IMR-90 (cell line): ENCODE data around the gene REXO5. TPM values are rescaled to one million over a fixed set of nuclear protein-coding genes. Genes with fewer than 3 reads are reported as not detected.
"Not testable (repeated sequence)": the region's sequence is repeated elsewhere in the genome, so short reads cannot be mapped to it uniquely, and the experiment has no call there.

ENCODE experiments used
- ATAC-seq: fragments of 200-7000 bp; cut with Tn5 transposase; 2 replicates; pipeline ENCODE4 v1.9.1; 2020; ENCODE audit warnings: low read depth, mild to moderate bottlenecking, moderate library complexity
- BruUV-seq: library from RNA; stranded (reverse); fragments of 400-500 nt; replicated peaks from 2 replicates; lab custom pipeline; 2021; lab: Mats Ljungman, UMichigan
- CTCF ChIA-PET: fragments of 300-600 bp; formaldehyde crosslinking; extraction: SDS; loops from one replicate; lab custom pipeline; 2021; ENCODE audit warnings: antibody characterized with exemption; lab: Yijun Ruan, JAX
- POLR2A ChIA-PET: fragments of 300-600 bp; sonication (Branson Sonifier 250); formaldehyde crosslinking; loops from one replicate; lab custom pipeline; 2022; ENCODE audit warnings: antibody characterized with exemption; ENCODE audit not compliant: unreplicated experiment; lab: Charles Lee
- DNase-seq: peaks from one replicate; pipeline ENCODE4 v3.0.0; 2013
- H2AFZ ChIP-seq: replicated peaks from 2 replicates; pipeline ENCODE3; 2013; ENCODE audit warnings: low read length, mild to moderate bottlenecking; ENCODE audit not compliant: poor library complexity
- H2AK5ac ChIP-seq: 2 replicates; pipeline ENCODE4 v1.6.1; 2013; ENCODE audit warnings: low read depth, low read length, inconsistent platforms
- H2AK9ac ChIP-seq: replicated peaks from 2 replicates; pipeline ENCODE3; 2013; ENCODE audit warnings: mild to moderate bottlenecking, low read depth, low read length, moderate library complexity; ENCODE audit not compliant: poor library complexity
- H2BK120ac ChIP-seq: 2 replicates; pipeline ENCODE4 v1.6.1; 2013; ENCODE audit warnings: low read depth, low read length, inconsistent platforms
- H2BK15ac ChIP-seq: 3 replicates; pipeline ENCODE4 v1.6.1; 2013; ENCODE audit warnings: low read depth, low read length, inconsistent platforms
- H2BK20ac ChIP-seq: 2 replicates; pipeline ENCODE4 v1.6.1; 2013; ENCODE audit warnings: low read depth, mild to moderate bottlenecking, inconsistent platforms, low read length, moderate library complexity
- H2BK5ac ChIP-seq: 2 replicates; pipeline ENCODE4 v1.6.1; 2013; ENCODE audit warnings: mild to moderate bottlenecking, low read depth, low read length, inconsistent platforms; ENCODE audit not compliant: poor library complexity, severe bottlenecking
- H3K14ac ChIP-seq: replicated peaks from 2 replicates; pipeline ENCODE4 v1.6.1; 2013; ENCODE audit warnings: low read depth, low read length, inconsistent platforms
- H3K18ac ChIP-seq: 2 replicates; pipeline ENCODE4 v1.6.1; 2013; ENCODE audit warnings: low read depth, low read length, control low read depth
- H3K23ac ChIP-seq: 2 replicates; pipeline ENCODE4 v1.6.1; 2013; ENCODE audit warnings: low read depth, low read length, inconsistent platforms
- H3K27ac ChIP-seq: 2 replicates; pipeline ENCODE4 v1.5.1; 2013; ENCODE audit warnings: mild to moderate bottlenecking, control low read depth, low read length; ENCODE audit not compliant: insufficient read depth
- H3K27me3 ChIP-seq: 2 replicates; pipeline ENCODE4 v1.6.1; 2013; ENCODE audit warnings: low read length; ENCODE audit not compliant: control insufficient read depth, insufficient read depth
- H3K36me3 ChIP-seq: 2 replicates; pipeline ENCODE4 v1.6.1; 2013; ENCODE audit warnings: low read length, mixed read lengths; ENCODE audit not compliant: control insufficient read depth, insufficient read depth
- H3K4ac ChIP-seq: 2 replicates; pipeline ENCODE4 v1.6.1; 2013; ENCODE audit warnings: low read depth, low read length, inconsistent platforms
- H3K4me1 ChIP-seq: 2 replicates; pipeline ENCODE4 v1.6.1; 2013; ENCODE audit warnings: low read length, mixed read lengths; ENCODE audit not compliant: control insufficient read depth, insufficient read depth
- H3K4me2 ChIP-seq: 2 replicates; pipeline ENCODE4 v1.6.1; 2013; ENCODE audit warnings: low read depth, mild to moderate bottlenecking, control low read depth, low read length, moderate library complexity
- H3K4me3 ChIP-seq: 2 replicates; pipeline ENCODE4 v1.5.1; 2013; ENCODE audit warnings: low read depth, mild to moderate bottlenecking, control low read depth, low read length, moderate library complexity; ENCODE audit not compliant: insufficient read depth
- H3K56ac ChIP-seq: 2 replicates; pipeline ENCODE4 v1.6.1; 2013; ENCODE audit warnings: low read length, inconsistent platforms; ENCODE audit not compliant: insufficient read depth; ENCODE audit errors: extremely low read depth
- H3K79me1 ChIP-seq, 2 experiments: 2 replicates each; pipeline ENCODE4 v1.6.1; 2013; ENCODE audit warnings: low read length in 2 of 2, inconsistent platforms in 1 of 2, low read depth in 1 of 2
- H3K9ac ChIP-seq: 2 replicates; pipeline ENCODE4 v1.6.1; 2013; ENCODE audit warnings: low read depth, low read length, control low read depth
- H3K9me1 ChIP-seq: 2 replicates; pipeline ENCODE4 v1.6.1; 2013; ENCODE audit warnings: low read length, inconsistent platforms; ENCODE audit not compliant: insufficient read depth
- H3K9me3 ChIP-seq: 2 replicates; pipeline ENCODE4 v1.6.1; 2013; ENCODE audit warnings: low read length; ENCODE audit not compliant: control insufficient read depth, insufficient read depth
- H4K20me1 ChIP-seq: 2 replicates; pipeline ENCODE4 v1.6.1; 2013; ENCODE audit warnings: low read length, inconsistent platforms; ENCODE audit not compliant: insufficient read depth
- H4K5ac ChIP-seq: 2 replicates; pipeline ENCODE4 v1.6.1; 2013; ENCODE audit warnings: mild to moderate bottlenecking, low read depth, low read length, control low read depth
- H4K8ac ChIP-seq, 2 experiments: 2 replicates each; pipeline ENCODE4 v1.6.1; 2013; ENCODE audit warnings: low read depth in 2 of 2, low read length in 2 of 2, control low read depth in 1 of 2, inconsistent platforms in 1 of 2
- H4K91ac ChIP-seq: 2 replicates; pipeline ENCODE4 v1.6.1; 2013; ENCODE audit warnings: low read depth, low read length, inconsistent platforms; ENCODE audit not compliant: insufficient read depth
- CHD1 ChIP-seq: IDR thresholded peaks from 2 replicates; pipeline ENCODE4 v1.6.1; 2012; ENCODE audit warnings: low read depth, low read length, improper control_type of control experiment
- FOS ChIP-seq: fragments of 150-350 bp; IDR thresholded peaks from 2 replicates; pipeline ENCODE4 v1.6.1; 2016; ENCODE audit warnings: low read depth, low read length
- MAFK ChIP-seq: IDR thresholded peaks from 2 replicates; pipeline ENCODE4 v1.6.1; 2012; ENCODE audit warnings: low read depth, low read length, improper control_type of control experiment
- MAZ ChIP-seq: IDR thresholded peaks from 2 replicates; pipeline ENCODE4 v1.6.1; 2012; ENCODE audit warnings: low read depth, mild to moderate bottlenecking, low read length, improper control_type of control experiment, moderate library complexity, borderline replicate concordance
- RCOR1 ChIP-seq: IDR thresholded peaks from 2 replicates; pipeline ENCODE4 v1.6.1; 2012; ENCODE audit warnings: mild to moderate bottlenecking, low read length, improper control_type of control experiment; ENCODE audit not compliant: insufficient replicate concordance
- RFX5 ChIP-seq: IDR thresholded peaks from 2 replicates; pipeline ENCODE4 v1.8.0; 2012; ENCODE audit warnings: low read depth, mild to moderate bottlenecking, low read length, moderate library complexity
- WGBS, 2 experiments: methylation state at CpG; one replicate each; pipeline versions ENCODE4 v1.1.5 to v1.1.7; 2013; ENCODE audit warnings: missing lambda C conversion rate in 2 of 2; ENCODE audit not compliant: insufficient read length in 1 of 2; ENCODE audit errors: extremely low coverage in 2 of 2; 5-methylcytosine and 5-hydroxymethylcytosine counted together
- dilution Hi-C: fragments of 300-500 bp; cut with HindIII; formaldehyde crosslinking; loops from one replicate; pipeline ENCODE4 v1.14.3; 2018; ENCODE audit warnings: low sequenced_read_pairs; ENCODE audit not compliant: unreplicated experiment
- in situ Hi-C: fragments of 300-500 bp; cut with MboI; formaldehyde crosslinking; loops from 3 replicates; pipeline ENCODE4 v1.14.3; 2019; ENCODE audit warnings: low sequenced_read_pairs, inconsistent platforms, mixed read lengths
- intact Hi-C: fragments of 100-400 bp; cut with micrococcal nuclease; formaldehyde crosslinking; loops from 2 replicates; pipeline ENCODE4 v1.10.0; 2022
- polyA plus RNA-seq, 3 experiments: library from polyadenylated mRNA; depleted of rRNA; stranded (reverse); fragments of >200 nt; gene quantifications; 2 replicates each; pipeline ENCODE4 v1.2.3, GENCODE V29; 2012; ENCODE audit warnings: low replicate concordance in 1 of 3
- total RNA-seq: library from RNA; depleted of rRNA; stranded (reverse); fragments of >200 nt; gene quantifications from 2 replicates; pipeline ENCODE4 v1.2.3, GENCODE V29; 2012

Gene REXO5
- total and polyA plus RNA-seq, 2 of the 4 experiments (the other 2 are of a cell fraction), result 3.7 to 7.0 TPM

- Histone ChIP-seq H3K9me3 (no peaks in the 10 kb centered on the region), H3K4me3 (no peak overlapping the region), H2BK20ac (no peak overlapping the region), H3K4me1 (no peaks in the 10 kb centered on the region), H3K4me2 (no peak overlapping the region), H2BK120ac (no peak overlapping the region), H3K27me3 (no peaks in the 10 kb centered on the region), H4K20me1 (0 out of 2 replicates have a peak, but pooled peaks cover 5% of the 10 kb centered on the region), H3K56ac (no peak overlapping the region), H3K27ac (no peak overlapping the region), H2AFZ (no peak overlapping the region), H2AK5ac (no peak overlapping the region), H3K23ac (no peak overlapping the region), H3K36me3 (no peaks in the 10 kb centered on the region), H3K79me1 (peaks cover 9 to 18% of the 10 kb centered on the region in 2 experiments), H2BK5ac (no peak overlapping the region), H2BK15ac (no peak overlapping the region), H3K18ac (no peak overlapping the region), H4K8ac (no peak overlapping the region), H4K91ac (no peak overlapping the region), H3K14ac (no peak overlapping the region), H2AK9ac (no peak overlapping the region), H3K9ac (no peak overlapping the region), H4K5ac (no peak overlapping the region), H3K4ac (no peak overlapping the region), H3K9me1 (peaks cover 2% of the 10 kb centered on the region; the same call in 1 of the 2 replicates)
- no peak for ATAC-seq
- no peak for TF ChIP-seq RCOR1
- TF ChIP-seq CHD1, result no peak
- no peak for TF ChIP-seq RFX5
- TF ChIP-seq FOS, result no peak
- TF ChIP-seq MAFK, result no peak
- no peak for TF ChIP-seq MAZ
- no CpG with 5 or more reads among the region's 7 CpGs for WGBS, 2 experiments
- ChIA-PET CTCF (no interaction called here), POLR2A (no interaction called here)
- intact Hi-C loops (no loop called here), in situ Hi-C loops (no loop called here), dilution Hi-C loops (no loop called here)
- BruUV-seq, result no TSS peak
- DNase-seq, result no peak
Measured at GRCh38 chr16:20803561-20804214, 2.6 kb upstream of the REXO5 start.

GRCh38 chr16:20805684-20806167 lies 601 bp upstream of the REXO5 start:
- H3K9me3 ChIP-seq, H3K27me3 ChIP-seq, H2BK15ac ChIP-seq, H3K36me3 ChIP-seq, DNase-seq, ATAC-seq, H3K9me1 ChIP-seq, H3K56ac ChIP-seq, H2BK20ac ChIP-seq, POLR2A ChIA-PET, H4K20me1 ChIP-seq, H3K4me1 ChIP-seq, in situ Hi-C loops, dilution Hi-C loops: not testable (repeated sequence)
- Histone ChIP-seq H3K79me1 (peaks cover 9 to 20% of the 10 kb centered on the region in 2 experiments), H2AK5ac (peak overlapping the region; percentile 97), H3K4me3 (peak overlapping the region; percentile 62), H3K4me2 (peak overlapping the region; percentile 94), H3K14ac (peak overlapping the region; percentile 88), H4K5ac (peak overlapping the region; percentile 95), H3K27ac (peak overlapping the region; percentile 70), H3K23ac (peak overlapping the region; percentile 96), H2AK9ac (peak overlapping the region; percentile 98), H4K8ac (peak overlapping the region; percentile 97 to 98), H2BK5ac (peak overlapping the region; percentile 33), H2AFZ (peak overlapping the region; percentile 98), H2BK120ac (peak overlapping the region; percentile 35; the same call in 1 of the 2 replicates), H3K9ac (peak overlapping the region; percentile 91), H3K4ac (peak overlapping the region; percentile 96), H4K91ac (peak overlapping the region; percentile 92), H3K18ac (peak overlapping the region; percentile 1; the same call in 1 of the 2 replicates)
- no CpG with 5 or more reads among the region's 12 CpGs for WGBS, 2 experiments
- intact Hi-C loops, result loop anchor here (2.0 to 5.0 kb wide), 4 partner anchors 45 to 497 kb away; partner anchors contain the start of gene LDAF1
- CTCF ChIA-PET, result interaction anchor here (0.6 to 1.4 kb wide), 2 partner anchors 14 to 296 kb away, joined by 4 read pairs; no protein-coding TSS in a partner anchor
- BruUV-seq, result TSS peak; percentile 87
